GM18519 (cell line): Measurements from ENCODE around the gene C1orf167.
"Not testable (repeated sequence)": the region's sequence is repeated elsewhere in the genome, so short reads cannot be mapped to it uniquely, and the experiment has no call there.

Experiments used
- ATAC-seq: cut with Tn5 transposase; IDR thresholded peaks from one replicate; pipeline ENCODE4 v1.9.1; 2021; ENCODE audit warnings: mild to moderate bottlenecking, moderate library complexity; ENCODE audit not compliant: unreplicated experiment, low FRiP score

C1orf167 gene

DNA sequence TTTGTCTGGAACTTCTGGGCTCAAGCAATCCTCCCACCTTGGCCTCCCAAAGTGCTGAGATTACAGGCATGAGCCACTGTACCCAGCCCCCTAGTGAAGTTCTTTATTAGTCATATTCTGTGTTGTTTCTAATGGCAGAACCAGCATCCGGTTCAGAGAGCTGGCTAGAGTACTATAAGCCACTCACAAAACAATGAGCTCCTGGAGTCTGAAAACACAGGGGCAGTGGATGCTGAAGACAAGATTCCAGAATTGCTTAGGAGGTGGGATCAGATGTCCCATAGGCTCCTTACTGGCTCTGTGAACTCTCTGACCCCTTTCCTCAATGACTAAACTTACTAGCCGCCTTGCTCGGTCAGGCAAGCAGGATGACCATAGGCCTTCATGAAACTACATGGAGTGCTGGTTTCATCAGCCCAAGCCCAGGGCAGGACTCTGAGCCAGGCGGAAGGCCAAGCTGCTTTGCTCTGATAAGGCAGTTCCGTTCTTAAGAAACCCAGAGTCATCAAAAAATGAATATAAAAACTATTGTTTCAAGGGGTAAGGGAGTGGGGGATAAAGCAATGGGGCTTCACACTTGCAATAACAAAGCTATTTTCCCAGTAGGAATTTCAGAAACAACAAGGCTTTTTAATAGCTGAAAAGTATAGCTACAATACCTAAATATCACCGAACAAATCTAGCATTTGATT lies 35.7 kb downstream of the C1orf167 start:
- ATAC-seq, result no peak

DNA sequence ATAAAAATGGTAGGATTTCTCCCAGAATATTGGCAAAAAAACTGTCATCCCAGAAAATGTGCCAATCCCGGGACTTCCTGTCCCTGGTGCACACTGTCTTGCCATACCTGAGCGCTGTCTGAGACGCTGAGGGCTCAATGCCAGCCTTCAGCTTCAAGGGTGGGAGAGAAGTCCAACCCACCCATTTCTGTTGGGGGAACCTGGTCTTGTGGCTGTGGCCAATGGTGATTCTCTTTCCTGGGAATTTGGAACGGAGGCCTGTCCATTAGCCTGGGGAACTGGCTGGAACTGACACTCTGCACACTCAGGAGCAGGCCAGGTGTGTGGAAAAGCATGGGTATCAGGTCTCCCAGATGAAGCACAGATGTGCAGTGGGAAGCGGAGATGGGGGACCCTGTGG lies 37.1 kb downstream of the C1orf167 start:
- no peak for ATAC-seq

DNA sequence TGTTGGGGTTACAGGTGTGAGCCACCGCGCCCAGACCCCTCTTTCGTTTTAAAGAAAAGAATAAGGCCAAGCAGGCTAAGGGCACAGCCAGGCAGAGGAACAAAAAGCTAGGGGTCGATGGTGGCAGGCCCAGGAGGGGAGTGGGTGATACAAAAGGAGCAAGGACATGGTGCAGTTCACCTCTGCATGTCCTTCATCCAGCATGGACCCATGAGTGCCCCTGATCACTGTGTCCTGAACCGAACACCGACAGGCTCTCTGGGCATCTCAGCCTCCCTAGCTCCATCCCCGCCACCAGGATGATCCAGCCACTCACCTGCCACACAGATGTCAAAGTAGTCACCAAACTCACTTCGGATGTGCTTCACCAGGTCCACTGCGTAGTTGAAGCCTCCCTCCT lies 37.9 kb downstream of the C1orf167 start:
- ATAC-seq, result no peak

DNA sequence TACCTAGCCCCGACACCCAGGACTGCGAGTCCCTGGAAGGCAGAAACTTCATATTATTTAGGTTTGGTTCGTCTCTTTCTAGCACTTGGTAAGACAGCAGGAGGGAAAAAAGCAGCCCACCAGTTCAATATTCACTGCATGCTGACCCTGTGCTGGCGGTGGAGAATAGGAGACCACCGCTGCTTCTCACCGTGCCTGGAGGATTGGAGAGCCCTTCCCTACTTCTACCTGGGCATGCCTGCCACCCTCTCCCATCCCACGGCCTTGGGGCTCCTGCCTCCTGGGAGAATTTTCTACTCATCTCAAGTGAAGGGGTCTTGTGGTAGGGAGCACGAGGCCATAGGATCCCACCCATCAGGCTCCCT lies 38.4 kb downstream of the C1orf167 start:
- no peak for ATAC-seq

DNA sequence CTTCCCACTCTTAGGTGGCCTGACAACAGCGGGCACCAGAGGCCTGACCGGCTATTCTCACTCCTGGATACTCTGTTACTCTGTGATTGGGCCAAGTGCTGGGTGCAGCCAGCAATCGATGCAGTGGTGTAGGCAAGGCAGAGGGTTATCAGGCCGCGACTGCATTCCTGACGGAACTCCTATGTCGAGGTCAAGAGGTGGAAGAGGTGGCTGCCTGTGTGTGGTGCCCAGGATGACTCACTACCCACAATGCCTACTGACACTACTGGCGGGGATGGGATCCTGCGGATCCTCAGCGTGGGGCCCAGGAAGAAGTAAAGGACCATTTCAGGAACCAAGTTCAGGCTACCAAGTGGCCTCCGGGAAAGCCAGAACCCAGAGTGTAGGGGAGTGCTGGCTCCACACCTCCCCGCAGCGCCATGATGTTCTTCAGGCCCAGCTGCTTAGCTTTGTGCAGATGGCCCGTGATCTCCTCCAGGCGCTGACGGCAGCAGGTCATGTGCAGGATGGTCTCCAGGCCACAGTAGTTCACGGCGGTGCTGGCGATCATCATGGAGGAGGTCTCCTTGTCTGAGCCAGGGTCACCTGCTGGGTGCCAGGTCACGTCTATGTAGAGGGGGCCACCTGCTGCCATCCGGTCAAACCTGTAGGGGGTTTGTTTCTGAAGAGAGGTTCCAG lies 38.9 kb downstream of the C1orf167 start:
- no peak for ATAC-seq

DNA sequence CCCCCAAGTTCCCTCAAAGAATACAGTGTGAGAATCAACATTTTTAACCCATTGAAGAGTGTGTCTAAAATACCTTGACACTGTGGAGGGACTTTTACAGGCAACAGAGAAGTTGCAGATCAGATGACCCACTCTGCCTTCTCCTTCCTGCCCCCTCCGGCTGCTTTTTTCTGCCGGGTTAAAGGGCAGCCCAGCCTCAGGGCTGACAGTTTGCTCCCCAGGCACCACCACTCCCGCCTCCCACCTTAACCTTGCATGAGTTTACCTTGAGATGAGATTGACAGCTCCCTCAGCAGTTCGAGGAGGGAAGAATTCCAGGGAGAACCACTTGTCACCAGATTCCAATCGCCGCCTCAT lies 40.6 kb downstream of the C1orf167 start:
- no peak for ATAC-seq

DNA sequence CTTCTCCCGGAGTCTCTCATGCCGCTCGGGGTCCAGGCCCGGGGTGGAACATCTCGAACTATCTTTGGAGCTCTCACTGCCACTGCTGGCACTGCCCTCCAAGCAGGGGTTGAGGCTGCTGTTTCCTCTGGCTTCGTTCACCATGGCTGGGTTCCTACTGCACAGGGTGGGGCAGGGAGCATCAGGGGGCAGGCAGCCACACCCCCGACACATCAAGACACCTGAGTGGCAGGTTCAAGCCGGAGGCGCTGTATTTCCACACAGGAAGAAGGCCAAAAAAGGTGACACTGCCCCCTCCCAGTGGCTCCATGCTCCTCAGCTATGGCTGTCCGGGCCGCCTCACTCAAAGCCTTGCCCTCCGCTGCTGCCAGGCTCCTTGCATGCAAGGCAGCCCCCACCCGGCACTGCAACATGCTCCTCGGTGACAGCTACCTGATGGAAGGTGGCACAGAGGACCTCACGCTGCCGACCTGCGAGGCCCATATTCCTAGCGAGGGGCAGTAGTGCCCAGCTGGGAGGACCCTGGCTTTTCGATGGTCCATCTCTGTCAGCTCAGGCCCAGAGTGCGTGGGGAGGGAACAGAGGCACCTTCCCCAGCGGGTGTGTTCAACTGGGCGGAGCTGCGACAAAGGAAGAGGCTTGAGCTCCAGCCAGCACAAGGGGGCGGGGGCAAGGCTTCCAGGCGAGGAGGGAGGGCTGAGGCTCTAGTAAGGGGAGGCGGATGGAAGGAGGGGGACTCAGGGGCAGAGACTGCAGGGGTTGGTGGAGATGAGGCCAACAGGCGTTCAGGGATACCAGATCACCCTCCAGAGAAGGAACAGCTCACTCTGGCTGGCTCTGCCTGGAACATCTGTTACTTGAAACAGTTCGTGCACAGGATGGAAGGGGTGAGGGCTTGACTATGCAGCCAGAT lies 41.2 kb downstream of the C1orf167 start:
- no peak for ATAC-seq

DNA sequence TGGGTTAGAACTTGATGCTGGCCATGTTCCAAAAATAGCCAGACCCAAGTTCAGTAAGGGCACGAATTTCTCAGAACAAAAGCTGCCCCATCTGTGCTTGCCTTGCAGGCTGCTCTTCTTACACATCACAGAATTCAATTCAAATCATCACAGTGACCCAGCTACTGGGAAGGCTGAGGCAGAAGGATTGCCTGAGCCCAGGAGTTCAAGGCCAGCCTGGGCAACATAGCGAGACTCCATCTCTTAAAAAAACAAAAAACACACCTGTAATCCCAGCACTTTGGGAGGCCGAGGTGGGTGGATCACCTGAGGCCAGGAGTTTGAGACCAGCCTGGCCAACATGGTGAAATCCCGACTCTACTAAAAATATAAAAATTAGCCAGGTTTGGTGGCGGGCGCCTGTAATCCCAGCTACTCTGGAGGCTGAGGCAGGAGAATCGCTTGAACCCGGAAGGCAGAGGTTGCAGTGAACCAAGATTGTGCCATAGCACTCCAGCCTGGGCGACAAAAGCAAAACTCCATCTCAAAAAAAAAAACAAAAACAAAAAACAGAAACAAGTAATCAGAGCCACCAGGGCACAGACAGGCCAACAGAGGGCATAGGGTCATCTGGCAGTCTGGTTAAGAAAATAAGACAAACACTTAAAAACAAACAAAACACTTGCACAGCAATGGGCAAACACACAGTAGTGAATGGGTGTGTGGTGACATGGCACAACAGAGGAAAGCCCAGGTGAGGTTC lies 42.1 kb downstream of the C1orf167 start:
- not testable (repeated sequence) for ATAC-seq

DNA sequence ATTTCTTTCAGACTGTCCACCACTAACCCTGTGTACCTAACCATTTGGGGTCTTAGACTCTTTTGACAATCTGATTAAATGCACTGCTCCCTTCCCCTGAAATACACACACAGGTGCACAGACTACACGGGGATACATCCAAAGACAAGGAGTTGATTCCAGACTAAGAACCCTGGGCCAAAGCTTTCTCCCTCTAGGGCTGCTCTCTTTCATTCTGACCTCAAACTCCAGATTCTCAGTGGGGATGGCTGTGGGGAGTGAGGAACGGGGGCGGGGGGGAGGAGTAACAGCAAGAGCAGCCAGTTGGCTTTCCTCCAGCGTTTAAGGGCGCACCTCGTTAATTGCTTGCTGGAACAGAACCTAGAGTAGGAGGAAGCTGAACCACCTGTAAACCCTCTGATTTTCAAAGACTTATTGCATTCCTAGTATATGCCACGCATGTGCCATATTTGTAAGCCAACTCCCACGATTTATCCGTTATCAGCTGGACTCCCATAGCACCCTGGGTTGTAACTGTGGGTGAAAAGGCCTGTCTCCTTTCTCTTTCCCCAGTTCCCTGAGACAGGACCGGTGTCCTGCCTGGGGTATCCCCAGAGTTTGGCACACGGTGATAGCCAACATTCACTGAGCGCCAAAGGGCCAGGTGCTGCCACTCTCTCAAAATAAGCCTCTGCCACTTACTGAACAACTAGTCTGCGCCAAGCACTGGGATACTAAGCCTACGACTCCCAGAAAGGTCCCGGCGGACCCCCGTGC lies 42.9 kb downstream of the C1orf167 start:
- no peak for ATAC-seq

DNA sequence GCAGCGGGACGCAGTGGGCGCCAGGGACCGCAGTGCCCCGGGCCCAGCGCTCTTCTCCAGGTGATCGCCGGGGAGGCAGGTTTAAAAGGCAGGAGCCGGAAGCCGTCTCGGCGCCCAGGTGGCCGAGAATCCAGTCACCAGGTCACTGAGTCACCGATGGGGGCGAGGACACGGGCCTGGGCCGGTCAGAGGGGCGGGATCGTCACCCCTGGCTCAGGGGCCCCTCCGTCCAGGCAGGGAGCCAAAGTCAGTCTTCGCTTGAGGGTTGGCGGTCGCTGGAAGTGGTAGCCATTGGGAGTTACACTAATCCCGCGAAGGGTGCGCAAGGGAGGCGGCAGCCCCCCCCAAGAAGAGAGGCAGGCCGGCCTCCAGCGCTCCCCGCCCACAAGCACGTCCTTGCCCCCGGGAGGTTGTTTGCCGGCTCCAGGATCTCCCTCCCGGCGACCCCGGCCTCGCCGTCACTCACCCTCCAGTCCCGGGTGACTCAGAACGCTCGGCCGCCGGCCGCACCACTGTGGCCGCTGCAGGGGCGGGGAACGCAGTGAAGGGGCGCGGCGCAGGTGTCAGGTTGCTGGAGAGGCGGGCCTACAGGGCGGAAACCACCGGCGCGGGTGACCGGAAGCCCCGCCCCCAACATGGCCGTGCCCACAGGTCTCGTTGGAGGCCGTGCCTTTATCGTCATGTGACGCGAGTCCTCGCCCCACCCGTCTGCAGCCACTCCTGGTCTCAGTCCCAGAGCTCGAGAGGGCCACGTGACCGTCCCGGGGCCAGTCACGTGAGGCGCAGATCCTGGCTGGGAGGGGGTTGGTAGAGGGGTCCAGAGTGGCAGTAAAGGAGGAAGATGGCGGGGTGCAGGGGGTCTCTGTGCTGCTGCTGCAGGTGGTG lies 43.7 kb downstream of the C1orf167 start, which contains the start of the genes CLCN6 and MTHFR:
Gene CLCN6 (plus strand): TSS at position 770 of the 885 bp plus-strand sequence. CDS start 72 bp downstream, at position 842.
Gene MTHFR (minus strand): TSS at position 543 of the 885 bp plus-strand sequence. CDS start 2,848 bp downstream, outside the sequence.
- ATAC-seq, result peak; percentile 62

DNA sequence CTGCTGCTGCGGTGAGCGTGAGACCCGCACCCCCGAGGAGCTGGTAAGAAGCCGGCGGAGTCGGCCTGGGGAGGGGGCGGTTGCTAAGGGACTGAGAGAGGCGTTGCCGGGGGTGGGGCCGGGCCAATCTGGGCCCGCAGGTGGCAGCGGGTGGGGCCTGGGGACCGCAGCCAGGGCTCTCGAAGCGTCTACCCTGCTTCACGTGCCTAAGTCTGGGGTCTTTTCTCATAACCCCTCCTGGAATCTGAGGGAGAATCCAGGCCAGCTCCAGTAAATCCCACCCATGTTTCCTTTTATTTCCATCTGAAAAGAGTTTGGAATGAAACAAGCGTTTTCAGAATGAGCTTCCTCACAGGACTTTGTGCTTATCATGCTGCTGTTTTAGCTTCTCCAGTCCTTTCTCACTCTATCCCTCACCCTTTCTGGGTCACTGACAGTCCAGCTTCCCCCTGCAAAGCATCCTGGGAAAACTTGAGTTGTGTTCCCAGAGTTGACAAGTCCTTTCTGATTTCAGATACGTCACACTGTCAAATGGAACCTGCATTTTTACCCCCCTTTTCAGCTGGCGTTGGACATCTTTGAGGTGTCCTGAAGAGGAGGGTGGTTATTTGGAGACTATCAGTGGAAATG lies 44.4 kb downstream of the C1orf167 start:
- peak; percentile 17 for ATAC-seq

DNA sequence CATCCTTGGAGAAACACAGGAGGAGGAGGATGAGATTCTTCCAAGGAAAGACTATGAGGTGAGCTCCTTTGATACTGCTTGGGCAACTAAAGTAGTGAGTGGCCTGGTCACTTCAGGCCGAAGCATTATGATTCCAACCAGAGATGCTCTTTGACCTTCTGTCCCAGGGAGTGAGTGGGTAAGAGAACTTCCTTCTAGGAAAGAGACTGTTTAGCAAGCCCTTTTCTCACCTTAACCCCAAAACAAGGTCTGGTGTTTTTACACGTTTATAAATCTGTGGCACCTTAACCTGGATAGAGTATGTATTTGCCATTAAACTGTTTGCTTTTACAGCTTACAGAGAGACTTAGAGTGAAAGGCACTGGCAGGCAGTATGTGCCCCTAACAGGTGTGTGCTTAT lies 45.1 kb downstream of the C1orf167 start:
- ATAC-seq, result no peak

DNA sequence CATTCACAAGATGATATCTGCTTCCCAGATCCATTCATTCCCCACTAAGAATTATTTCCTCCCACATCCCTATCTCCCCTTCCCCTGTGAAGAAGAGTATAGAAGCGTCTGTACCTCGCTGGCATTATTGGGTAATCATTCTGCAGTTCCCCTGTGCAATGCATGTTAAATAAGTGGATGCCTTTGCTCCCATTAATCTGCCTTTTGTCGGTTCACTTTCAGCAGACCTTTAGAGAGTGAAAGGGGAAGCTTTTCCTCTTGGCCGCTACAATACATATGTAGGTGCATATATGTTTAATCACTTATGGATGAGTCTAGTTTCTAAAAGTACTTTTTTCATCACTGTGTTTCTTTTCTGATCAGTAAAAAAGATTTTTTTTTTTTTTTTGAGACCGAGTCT lies 51.0 kb downstream of the C1orf167 start:
- ATAC-seq, result no peak

DNA sequence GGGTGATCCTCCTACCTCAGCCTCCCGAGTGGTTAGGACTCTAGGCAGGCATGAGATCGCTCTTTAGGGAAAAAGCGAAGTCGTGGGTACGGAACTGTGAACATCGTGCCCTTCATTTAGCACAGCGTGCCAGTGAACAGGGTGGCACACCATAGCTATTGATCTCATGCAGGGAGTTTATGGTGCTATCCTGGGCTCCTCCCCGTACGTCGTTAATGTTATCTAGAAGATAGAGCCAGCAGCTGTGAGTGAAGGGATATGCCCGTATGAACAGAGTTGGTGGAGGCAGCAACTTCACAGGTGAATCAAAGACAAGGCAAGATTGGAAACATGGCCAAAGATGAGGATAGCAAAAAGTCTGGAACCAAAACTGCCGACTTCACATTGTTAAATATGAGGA lies 55.2 kb downstream of the C1orf167 start:
- ATAC-seq, result no peak

DNA sequence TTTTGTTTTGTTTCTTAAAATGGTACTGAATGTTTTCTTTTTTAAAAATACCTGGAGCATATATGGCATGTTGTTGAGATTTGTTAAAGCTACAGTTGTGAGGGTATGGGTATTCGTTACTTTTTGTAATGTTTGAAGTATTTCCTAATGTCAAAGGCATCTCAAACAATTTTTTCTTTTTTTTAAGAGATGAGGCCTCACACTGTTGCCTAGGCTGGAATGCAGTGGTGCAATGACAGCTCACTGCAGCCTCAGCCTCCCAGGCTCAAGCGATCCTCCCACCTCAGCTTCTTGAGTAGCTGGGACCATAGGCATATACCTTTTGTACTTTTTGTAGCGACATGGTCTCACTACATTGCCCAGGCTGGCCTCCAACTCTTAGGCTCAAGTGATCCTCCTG lies 60.1 kb downstream of the C1orf167 start:
- no peak for ATAC-seq

DNA sequence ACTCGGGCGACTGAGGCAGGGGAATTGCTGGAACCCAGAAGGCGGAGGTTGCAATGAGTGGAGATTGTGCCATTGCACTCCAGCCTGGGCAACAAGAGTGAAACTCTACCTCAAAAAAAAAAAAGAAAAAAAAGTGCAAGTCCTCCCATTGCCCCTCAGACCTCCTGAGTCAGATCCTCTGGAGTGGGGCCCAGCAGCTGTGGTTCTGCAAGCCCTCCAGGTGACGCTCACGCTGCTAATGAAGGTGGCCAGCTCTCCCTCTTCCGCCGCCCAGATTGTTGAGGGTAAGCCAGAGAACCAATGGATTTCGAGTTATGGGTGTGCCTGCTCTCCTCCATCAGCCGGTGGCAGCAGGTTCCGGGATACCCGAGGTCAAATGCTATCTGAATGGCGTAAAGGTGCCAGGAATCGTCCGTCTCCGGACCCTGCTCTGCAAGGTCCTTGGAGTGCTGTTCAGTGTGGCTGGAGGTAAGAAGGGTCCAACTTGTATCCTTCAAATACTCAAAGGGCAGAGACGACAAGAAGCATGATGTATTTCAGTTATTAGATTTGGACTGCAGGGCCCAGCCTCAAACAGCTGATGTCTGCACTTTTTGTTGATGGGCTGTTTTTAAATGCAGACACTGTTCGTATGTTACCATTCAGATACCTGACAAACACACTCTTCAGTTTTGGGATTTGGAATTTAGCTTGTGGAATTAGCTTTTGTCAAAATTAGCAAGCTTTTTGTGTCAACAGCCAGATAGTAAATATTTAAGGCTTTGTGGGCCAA lies 61.6 kb downstream of the C1orf167 start:
- no peak for ATAC-seq

DNA sequence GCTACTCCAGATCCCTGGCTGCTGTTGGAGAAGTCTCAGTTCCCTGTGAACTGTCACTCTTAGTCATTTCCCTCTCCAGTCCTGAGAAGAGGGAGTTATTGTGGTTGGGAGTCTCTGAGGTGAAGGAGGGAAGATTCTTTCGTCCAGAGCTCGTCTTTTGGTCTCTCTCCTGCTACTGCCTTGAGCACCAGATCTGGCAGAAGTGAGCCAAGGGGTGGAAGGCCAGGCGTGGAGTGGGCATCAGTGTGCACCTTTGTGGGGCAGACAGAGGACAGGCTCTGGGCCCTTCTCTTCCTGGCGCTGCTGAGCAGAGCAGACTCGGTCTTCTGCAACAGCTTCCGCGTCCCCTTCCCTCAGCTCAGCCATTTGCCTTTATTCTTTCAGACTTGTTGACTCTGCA lies 63.1 kb downstream of the C1orf167 start:
- ATAC-seq, result no peak

DNA sequence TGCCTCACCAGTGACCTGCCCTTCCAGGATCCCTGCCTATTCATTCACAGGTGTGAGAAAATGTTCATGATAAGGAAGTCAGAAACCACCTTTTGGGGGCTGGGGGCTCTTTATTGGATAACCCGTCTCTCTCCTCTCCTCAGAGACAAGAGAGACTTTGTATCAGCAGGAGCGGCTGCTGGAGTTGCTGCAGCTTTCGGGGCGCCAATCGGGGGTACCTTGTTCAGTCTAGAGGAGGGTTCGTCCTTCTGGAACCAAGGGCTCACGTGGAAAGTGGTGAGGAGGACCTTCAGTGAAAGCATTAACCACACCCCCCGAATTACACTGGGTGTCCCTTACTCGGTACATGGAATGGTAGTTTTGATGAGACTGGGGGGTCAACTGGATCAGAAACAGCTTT lies 65.0 kb downstream of the C1orf167 start:
- no peak for ATAC-seq
